Naive B cell (primary cell): Measurements from ENCODE around the gene IRF3. TPM values are rescaled to one million over a fixed set of nuclear protein-coding genes. Genes with fewer than 3 reads are reported as not detected.

ENCODE experiments used
- ATAC-seq, 2 donors: fragments of 150-1000 bp; cut with Tn5 transposase; 2 replicates each; pipeline ENCODE4 v1.10.0; 2021; ENCODE audit warnings: low read depth in 2 of 2, mild to moderate bottlenecking in 2 of 2, moderate library complexity in 2 of 2
- DNase-seq: peaks from one replicate; pipeline ENCODE4 v3.0.0; 2022
- H3K27ac Mint-ChIP-seq, 6 donors: one replicate each; pipeline ENCODE4 v1.8.0; 2020 to 2022; ENCODE audit warnings: mild to moderate bottlenecking in 6 of 6, mixed read lengths in 6 of 6, moderate library complexity in 5 of 6, inconsistent platforms in 2 of 6
- H3K27me3 Mint-ChIP-seq, 3 donors: one replicate each; pipeline ENCODE4 v1.8.0; 2021 to 2022; ENCODE audit warnings: mixed read lengths in 3 of 3, mild to moderate bottlenecking in 1 of 3
- H3K36me3 Mint-ChIP-seq, 2 donors: one replicate each; pipeline ENCODE4 v1.8.0; 2020 to 2022; ENCODE audit warnings: mixed read lengths in 2 of 2, inconsistent platforms in 1 of 2, mild to moderate bottlenecking in 1 of 2
- H3K4me1 Mint-ChIP-seq, 3 donors: one replicate each; pipeline ENCODE4 v1.8.0; 2020 to 2022; ENCODE audit warnings: mixed read lengths in 3 of 3, inconsistent platforms in 1 of 3, mild to moderate bottlenecking in 1 of 3, moderate library complexity in 1 of 3
- H3K4me3 Mint-ChIP-seq, 8 donors: one replicate each; pipeline ENCODE4 v1.8.0; 2020 to 2022; ENCODE audit warnings: mild to moderate bottlenecking in 8 of 8, mixed read lengths in 8 of 8, moderate library complexity in 8 of 8, inconsistent platforms in 2 of 8
- H3K9me3 Mint-ChIP-seq, 7 donors: one replicate each; pipeline ENCODE4 v1.8.0; 2020 to 2022; ENCODE audit warnings: mixed read lengths in 7 of 7, mild to moderate bottlenecking in 5 of 7, inconsistent platforms in 2 of 7, moderate library complexity in 1 of 7
- polyA plus RNA-seq, 6 donors: library from polyadenylated mRNA; unstranded; fragments of 300-500 nt; fragmentation: Illumina TruSeq; gene quantifications; one replicate each; pipeline ENCODE4 v1.2.3, GENCODE V29; 2021; ENCODE audit warnings: low read depth in 6 of 6

IRF3 gene
- polyA plus RNA-seq, 6 donors from 2014 or later, result 39.3 to 60.5 (median 52.4) TPM

- Mint-ChIP-seq H3K4me3 (no peak overlapping the region), H3K27ac (peak overlapping the region in 1 of 6 donors; percentile 36), H3K27me3 (no peaks in the 10 kb centered on the region), H3K4me1 (peaks cover 3 to 6% (median 5%) of the 10 kb centered on the region in 3 donors), H3K36me3 (peaks cover 6 to 7% of the 10 kb centered on the region in 2 donors), H3K9me3 (no peaks in the 10 kb centered on the region)
- DNase-seq (no peak), ATAC-seq (no peak)
Measured at GRCh38 chr19:49656456-49657109, 9.1 kb downstream of the IRF3 start.

GRCh38 chr19:49655570-49656455 lies 9.8 kb downstream of the IRF3 start:
- H3K4me3 Mint-ChIP-seq, result no peak overlapping the region
- H3K9me3 Mint-ChIP-seq, result no peaks in the 10 kb centered on the region
- H3K36me3 Mint-ChIP-seq, result peaks cover 6 to 7% of the 10 kb centered on the region in 2 donors
- no peaks in the 10 kb centered on the region for H3K27me3 Mint-ChIP-seq
- peaks cover 3 to 6% (median 5%) of the 10 kb centered on the region in 3 donors for H3K4me1 Mint-ChIP-seq
- peak overlapping the region in 1 of 6 donors; percentile 47 for H3K27ac Mint-ChIP-seq
- DNase-seq (no peak), ATAC-seq (no peak)

- Mint-ChIP-seq H3K4me1 (peaks cover 0 to 5% (median 3%) of the 10 kb centered on the region in 3 donors), H3K36me3 (peaks cover 6 to 7% of the 10 kb centered on the region in 2 donors), H3K9me3 (no peaks in the 10 kb centered on the region), H3K27ac (peak overlapping the region in 1 of 6 donors; percentile 66), H3K27me3 (no peaks in the 10 kb centered on the region), H3K4me3 (peak overlapping the region in 1 of 8 donors; percentile 52)
- ATAC-seq (no peak), DNase-seq (no peak)
Measured at GRCh38 chr19:49654581-49654980, 11.1 kb downstream of the IRF3 start.

- no peak overlapping the region for H3K4me3 Mint-ChIP-seq
- peaks cover 0 to 5% (median 3%) of the 10 kb centered on the region in 3 donors for H3K4me1 Mint-ChIP-seq
- H3K27ac Mint-ChIP-seq, result peak overlapping the region in 1 of 6 donors; percentile 76
- H3K36me3 Mint-ChIP-seq, result peaks cover 6 to 7% of the 10 kb centered on the region in 2 donors
- no peaks in the 10 kb centered on the region for H3K9me3 Mint-ChIP-seq
- no peaks in the 10 kb centered on the region for H3K27me3 Mint-ChIP-seq
- ATAC-seq (no peak), DNase-seq (no peak)
Measured at GRCh38 chr19:49653466-49653806, 12.2 kb downstream of the IRF3 start.

- peaks cover 6 to 7% of the 10 kb centered on the region in 2 donors for H3K36me3 Mint-ChIP-seq
- H3K4me3 Mint-ChIP-seq, result peak overlapping the region in 1 of 8 donors; percentile 33
- ATAC-seq (no peak), DNase-seq (no peak)
- H3K9me3 Mint-ChIP-seq, result no peaks in the 10 kb centered on the region
- no peaks in the 10 kb centered on the region for H3K27me3 Mint-ChIP-seq
- peaks cover 0 to 5% (median 3%) of the 10 kb centered on the region in 3 donors for H3K4me1 Mint-ChIP-seq
- H3K27ac Mint-ChIP-seq, result peak overlapping the region in 1 of 6 donors; percentile 47
Measured at GRCh38 chr19:49652551-49653465, 12.8 kb downstream of the IRF3 start.

- no peaks in the 10 kb centered on the region for H3K27me3 Mint-ChIP-seq
- H3K4me1 Mint-ChIP-seq, result peaks cover 0 to 3% (median 0%) of the 10 kb centered on the region in 3 donors
- DNase-seq (no peak), ATAC-seq (no peak)
- H3K4me3 Mint-ChIP-seq, result no peak overlapping the region
- H3K9me3 Mint-ChIP-seq, result no peaks in the 10 kb centered on the region
- peak overlapping the region in 1 of 6 donors; percentile 47 for H3K27ac Mint-ChIP-seq
- peaks cover 6 to 7% of the 10 kb centered on the region in 2 donors for H3K36me3 Mint-ChIP-seq
Measured at GRCh38 chr19:49651820-49652550, 13.7 kb downstream of the IRF3 start.

GRCh38 chr19:49651029-49651819 lies 14.4 kb downstream of the IRF3 start:
- DNase-seq (no peak), ATAC-seq (no peak)
- no peak overlapping the region for H3K4me3 Mint-ChIP-seq
- H3K27ac Mint-ChIP-seq, result no peak overlapping the region
- H3K27me3 Mint-ChIP-seq, result no peaks in the 10 kb centered on the region
- H3K4me1 Mint-ChIP-seq, result peaks cover 0 to 4% (median 2%) of the 10 kb centered on the region in 3 donors
- peaks cover 6 to 7% of the 10 kb centered on the region in 2 donors for H3K36me3 Mint-ChIP-seq
- no peaks in the 10 kb centered on the region for H3K9me3 Mint-ChIP-seq

GRCh38 chr19:49646586-49646985 lies 19.1 kb downstream of the IRF3 start:
- Mint-ChIP-seq H3K4me1 (peaks cover 27 to 37% (median 37%) of the 10 kb centered on the region in 3 donors), H3K9me3 (no peaks in the 10 kb centered on the region), H3K27me3 (no peaks in the 10 kb centered on the region), H3K4me3 (no peak overlapping the region), H3K27ac (no peak overlapping the region), H3K36me3 (no peaks in the 10 kb centered on the region)
- ATAC-seq (no peak), DNase-seq (no peak)

GRCh38 chr19:49645995-49646394 lies 19.7 kb downstream of the IRF3 start:
- Mint-ChIP-seq H3K9me3 (no peaks in the 10 kb centered on the region), H3K27ac (peak overlapping the region in 2 of 6 donors; percentile 45 to 65), H3K36me3 (no peaks in the 10 kb centered on the region)

GRCh38 chr19:49645592-49645991 lies 20.1 kb downstream of the IRF3 start:
- no peaks in the 10 kb centered on the region for H3K36me3 Mint-ChIP-seq
- H3K9me3 Mint-ChIP-seq, result no peaks in the 10 kb centered on the region
- H3K4me3 Mint-ChIP-seq, result peak overlapping the region in 2 of 8 donors; percentile 63 to 90
- H3K27ac Mint-ChIP-seq, result peak overlapping the region in 2 of 6 donors; percentile 45 to 62
- no peaks in the 10 kb centered on the region for H3K27me3 Mint-ChIP-seq
- ATAC-seq, result no peak
- H3K4me1 Mint-ChIP-seq, result peaks cover 32 to 46% (median 42%) of the 10 kb centered on the region in 3 donors
- no peak for DNase-seq

More at GRCh38 chr19:49645995-49646394, 19.7 kb downstream of the IRF3 start:
- ATAC-seq (no peak), DNase-seq (no peak)
- Mint-ChIP-seq H3K4me3 (peak overlapping the region in 1 of 8 donors; percentile 90), H3K4me1 (peaks cover 28 to 42% (median 38%) of the 10 kb centered on the region in 3 donors), H3K27me3 (no peaks in the 10 kb centered on the region)

GRCh38 chr19:49643466-49643865 lies 22.2 kb downstream of the IRF3 start:
- Mint-ChIP-seq H3K27me3 (peaks cover 0 to 2% (median 0%) of the 10 kb centered on the region in 3 donors), H3K27ac (peak overlapping the region in 4 of 6 donors; percentile 0 to 100 (median 68)), H3K4me1 (peaks cover 45 to 62% (median 59%) of the 10 kb centered on the region in 3 donors), H3K4me3 (peak overlapping the region in 6 of 8 donors; percentile 19 to 99 (median 97)), H3K9me3 (no peaks in the 10 kb centered on the region), H3K36me3 (no peaks in the 10 kb centered on the region)
- DNase-seq (no peak), ATAC-seq (no peak)
